CD4-positive, alpha-beta T cell (primary cell): Measurements from ENCODE around the gene SCN8A. TPM values are rescaled to one million over a fixed set of nuclear protein-coding genes. Genes with fewer than 3 reads are reported as not detected.

Source experiments
- ATAC-seq: fragments of 200-7000 bp; cut with Tn5 transposase; one replicate; pipeline ENCODE4 v1.10.0; 2022; ENCODE audit warnings: mild to moderate bottlenecking; ENCODE audit not compliant: poor library complexity
- CTCF ChIA-PET: fragments of 350-600 bp; sonication (Branson Sonifier 250); formaldehyde crosslinking; loops from one replicate; lab custom pipeline; 2021; ENCODE audit warnings: antibody characterized with exemption, inconsistent platforms; lab: Charles Lee
- POLR2A ChIA-PET: fragments of 350-600 bp; sonication (Branson Sonifier 250); formaldehyde crosslinking; loops from one replicate; lab custom pipeline; 2021; ENCODE audit warnings: antibody characterized with exemption, inconsistent platforms; lab: Charles Lee
- DNase-seq, 14 experiments: peaks; one replicate each; pipeline ENCODE4 v3.0.0-alpha.2; 2013 to 2020; ENCODE audit warnings: mixed read lengths in 2 of 14
- H3K27ac ChIP-seq, 2 donors: one replicate each; pipeline versions ENCODE4 v1.5.1 to v1.7.0; 2013; ENCODE audit warnings: low read length in 2 of 2, low read depth in 1 of 2, mild to moderate bottlenecking in 1 of 2
- H3K27me3 ChIP-seq, 2 experiments: 1 replicate in 1 of 2; 2 replicates in 1 of 2; pipeline versions ENCODE4 v1.6.1 to v1.7.0; 2013; ENCODE audit warnings: low read length in 2 of 2, control low read depth in 1 of 2, mild to moderate bottlenecking in 1 of 2, moderate library complexity in 1 of 2; ENCODE audit not compliant: insufficient read depth in 2 of 2, control insufficient read depth in 1 of 2
- H3K36me3 ChIP-seq: one replicate; pipeline ENCODE4 v1.6.1; 2013; ENCODE audit warnings: low read length, control low read depth; ENCODE audit not compliant: insufficient read depth
- H3K4me1 ChIP-seq: one replicate; pipeline ENCODE4 v1.6.1; 2013; ENCODE audit warnings: low read length, control low read depth; ENCODE audit not compliant: insufficient read depth
- H3K4me3 ChIP-seq: one replicate; pipeline ENCODE4 v1.5.1; 2013; ENCODE audit warnings: mild to moderate bottlenecking, low read length, moderate library complexity
- H3K9me3 ChIP-seq, 2 experiments: 1 replicate in 1 of 2; 2 replicates in 1 of 2; pipeline versions ENCODE4 v1.6.1 to v1.7.0; 2013; ENCODE audit warnings: low read length in 2 of 2, mild to moderate bottlenecking in 2 of 2, control low read depth in 1 of 2, moderate library complexity in 1 of 2; ENCODE audit not compliant: control insufficient read depth in 1 of 2, insufficient read depth in 1 of 2
- H3K27ac Mint-ChIP-seq: one replicate; pipeline ENCODE4 v1.8.0; 2020; ENCODE audit warnings: mixed read lengths
- H3K27me3 Mint-ChIP-seq: one replicate; pipeline ENCODE4 v1.8.0; 2021; ENCODE audit warnings: mixed read lengths
- H3K36me3 Mint-ChIP-seq: one replicate; pipeline ENCODE4 v1.8.0; 2021; ENCODE audit warnings: low read depth, mixed read lengths
- H3K4me1 Mint-ChIP-seq: one replicate; pipeline ENCODE4 v1.8.0; 2021; ENCODE audit warnings: low read depth, mixed read lengths
- H3K4me3 Mint-ChIP-seq: one replicate; pipeline ENCODE4 v1.8.0; 2020; ENCODE audit warnings: mild to moderate bottlenecking, mixed read lengths
- H3K9me3 Mint-ChIP-seq: one replicate; pipeline ENCODE4 v1.8.0; 2020; ENCODE audit warnings: mixed read lengths
- CTCF ChIP-seq: fragments of 200-600 bp; IDR thresholded peaks from one replicate; pipeline ENCODE4 v1.8.0; 2022; ENCODE audit warnings: antibody characterized with exemption, mild to moderate bottlenecking
- intact Hi-C, 2 experiments: fragments of 100-400 bp; cut with DNase I in 1 of 2; cut with micrococcal nuclease in 1 of 2; formaldehyde crosslinking; loops; one replicate each; pipeline versions ENCODE4 v1.15.1 to v1.9.0; 2023 to 2025; cut with DNase I, micrococcal nuclease
- total RNA-seq, 174 experiments: library from RNA in 2 of 174; stranded (reverse) in 2 of 174; gene quantifications; one replicate each; pipeline ENCODE4 v1.2.3 and lab custom pipeline; 2021 to 2026

SCN8A gene
- total RNA-seq, 2 experiments from 2014 or later: 0.14 to 0.36 TPM

- ATAC-seq (no peak), DNase-seq (no peak)
- no peaks in the 10 kb centered on the region for H3K9me3 Mint-ChIP-seq
- no peaks in the 10 kb centered on the region for H3K36me3 ChIP-seq
- no peaks in the 10 kb centered on the region for H3K36me3 Mint-ChIP-seq
- no peaks in the 10 kb centered on the region for H3K4me1 ChIP-seq
- peaks cover 26 to 35% of the 10 kb centered on the region in 2 experiments for H3K27me3 ChIP-seq
- H3K27ac ChIP-seq: no peak overlapping the region
- no peak for TF ChIP-seq CTCF
- no peaks in the 10 kb centered on the region for H3K4me1 Mint-ChIP-seq
- intact Hi-C loops: no loop called here
- H3K4me3 Mint-ChIP-seq: no peak overlapping the region
- no peak overlapping the region for H3K4me3 ChIP-seq
- CTCF ChIA-PET: no interaction called here
- H3K27ac Mint-ChIP-seq: no peak overlapping the region
- peaks cover 54% of the 10 kb centered on the region for H3K27me3 Mint-ChIP-seq
- H3K9me3 ChIP-seq: peaks cover 0 to 5% of the 10 kb centered on the region in 2 experiments
- POLR2A ChIA-PET: no interaction called here
These were observed 247.7 kb downstream of the SCN8A start for GRCh38 chr12:51838762-51839161.

GRCh38 chr12:51839310-51839947, 248.4 kb downstream of the SCN8A start:
- Mint-ChIP-seq H3K4me3 (no peak overlapping the region), H3K36me3 (no peaks in the 10 kb centered on the region), H3K9me3 (no peaks in the 10 kb centered on the region), H3K4me1 (no peaks in the 10 kb centered on the region), H3K27me3 (peaks cover 54% of the 10 kb centered on the region), H3K27ac (no peak overlapping the region)
- Histone ChIP-seq H3K27me3 (peaks cover 26 to 39% of the 10 kb centered on the region in 2 experiments), H3K4me3 (no peak overlapping the region), H3K9me3 (peaks cover 0 to 3% of the 10 kb centered on the region in 2 experiments), H3K4me1 (no peaks in the 10 kb centered on the region), H3K27ac (no peak overlapping the region), H3K36me3 (no peaks in the 10 kb centered on the region)
- ChIA-PET POLR2A (no interaction called here), CTCF (no interaction called here)
- ATAC-seq (no peak), DNase-seq (no peak)
- TF ChIP-seq CTCF: no peak
- intact Hi-C loops: no loop called here

GRCh38 chr12:51840966-51841365, 249.9 kb downstream of the SCN8A start:
- Histone ChIP-seq H3K36me3 (no peaks in the 10 kb centered on the region), H3K27ac (no peak overlapping the region), H3K27me3 (peaks cover 37 to 47% of the 10 kb centered on the region in 2 experiments), H3K4me1 (peaks cover under 1% of the 10 kb centered on the region), H3K9me3 (peaks cover 0 to under 1% of the 10 kb centered on the region in 2 experiments), H3K4me3 (no peak overlapping the region)
- no peaks in the 10 kb centered on the region for H3K9me3 Mint-ChIP-seq
- ChIA-PET CTCF (no interaction called here), POLR2A (no interaction called here)
- no peak for TF ChIP-seq CTCF
- peaks cover 1% of the 10 kb centered on the region for H3K4me1 Mint-ChIP-seq
- H3K27me3 Mint-ChIP-seq: peaks cover 60% of the 10 kb centered on the region
- H3K4me3 Mint-ChIP-seq: no peak overlapping the region
- intact Hi-C loops: no loop called here
- ATAC-seq (no peak), DNase-seq (no peak)
- H3K27ac Mint-ChIP-seq: no peak overlapping the region
- H3K36me3 Mint-ChIP-seq: no peaks in the 10 kb centered on the region
